Left ventricle myocardium superior (tissue), 1 donor: ENCODE data around the gene KCP. TPM values are rescaled to one million over a fixed set of nuclear protein-coding genes. Genes with fewer than 3 reads are reported as not detected.
A peak's percentile ranks its signal among the peaks of the same experiment; 100 is the strongest.
"Not testable (repeated sequence)": the region's sequence is repeated elsewhere in the genome, so short reads cannot be mapped to it uniquely, and the experiment has no call there.

ENCODE experiments used
- ATAC-seq: fragments of 200-7000 bp; cut with Tn5 transposase; one replicate; pipeline ENCODE4 v1.9.1; 2020; ENCODE audit warnings: mild to moderate bottlenecking, moderate library complexity
- DNase-seq: peaks from one replicate; pipeline ENCODE4 v3.0.0-alpha.2; 2020
- intact Hi-C: fragments of 100-400 bp; cut with micrococcal nuclease; formaldehyde crosslinking; loops from one replicate; pipeline ENCODE4 v1.11.0; 2022
- long read RNA-seq: library from polyadenylated mRNA; unstranded; transcript quantifications from one replicate; pipeline ENCODE4 v2.0.0, GENCODE V29; 2021
- total RNA-seq: library from RNA; stranded (reverse); fragmentation: NEBNext Ultra II Directional; extraction: Animal tissue kit (Norgen Biotek cat#: 25700); gene quantifications from one replicate; pipeline ENCODE4 v1.2.1, GENCODE V29; 2021
- donor health status: DM: no; HTN: yes; CAD: no; lungs with severe emphysema.

Gene KCP
- total RNA-seq = 0.12 TPM
- long read RNA-seq, partial matches to known transcripts = 0 of 6 reads
- long read RNA-seq, other reads (novel, unspliced or antisense) = 6 of 6 reads

GRCh38 chr7:128910569-128910945 is at the start of gene KCP:
Gene KCP (minus strand): TSS chr7:128910709. CDS start chr7:128910676, 33 bp downstream.
- peak; percentile 30 for DNase-seq
- ATAC-seq = no peak
- intact Hi-C loops = no loop called here

GRCh38 chr7:128959296-128959695 is 48.8 kb upstream of the KCP start:
- intact Hi-C loops = no loop called here
- ATAC-seq (no peak), DNase-seq (no peak)

- intact Hi-C loops = no loop called here
- no peak for ATAC-seq
- no peak for DNase-seq
Observed at GRCh38 chr7:128955981-128956380, 45.5 kb upstream of the KCP start.

GRCh38 chr7:128954830-128955802 is 44.6 kb upstream of the KCP start:
- ATAC-seq = no peak
- intact Hi-C loops = no loop called here
- no peak for DNase-seq

- ATAC-seq = no peak
Observed at GRCh38 chr7:128954150-128954549, 43.6 kb upstream of the KCP start.

GRCh38 chr7:128951296-128951695 is 40.8 kb upstream of the KCP start:
- DNase-seq (no peak), ATAC-seq (no peak)
- intact Hi-C loops = no loop called here

More at GRCh38 chr7:128954150-128954549, 43.6 kb upstream of the KCP start:
- intact Hi-C loops = no loop called here
- no peak for DNase-seq

- no peak for DNase-seq
- intact Hi-C loops = no loop called here
- ATAC-seq = peak; percentile 27
Observed at GRCh38 chr7:128948976-128949760, 38.7 kb upstream of the KCP start.

GRCh38 chr7:128948312-128948973 is 37.9 kb upstream of the KCP start:
- intact Hi-C loops = no loop called here
- ATAC-seq = no peak
- DNase-seq = no peak

GRCh38 chr7:128947854-128948253 is 37.3 kb upstream of the KCP start:
- ATAC-seq = no peak
- no peak for DNase-seq
- intact Hi-C loops = no loop called here

GRCh38 chr7:128946936-128947830 is 36.7 kb upstream of the KCP start:
- no peak for ATAC-seq
- intact Hi-C loops = no loop called here
- DNase-seq = no peak

GRCh38 chr7:128945668-128946366 is 35.3 kb upstream of the KCP start:
- ATAC-seq = no peak
- intact Hi-C loops = no loop called here
- no peak for DNase-seq

- intact Hi-C loops = no loop called here
- no peak for ATAC-seq
- no peak for DNase-seq
Observed at GRCh38 chr7:128944487-128945236, 34.2 kb upstream of the KCP start.

- DNase-seq, intact Hi-C loops, ATAC-seq: not testable (repeated sequence)
Observed at GRCh38 chr7:128943251-128943650, 32.7 kb upstream of the KCP start.

GRCh38 chr7:128941946-128942526 is 31.5 kb upstream of the KCP start:
- DNase-seq (no peak), ATAC-seq (no peak)
- intact Hi-C loops = no loop called here

GRCh38 chr7:128941323-128941890 is 30.9 kb upstream of the KCP start:
- ATAC-seq = no peak
- DNase-seq = no peak
- intact Hi-C loops = no loop called here

- ATAC-seq (peak; percentile 73), DNase-seq (peak; percentile 65)
- intact Hi-C loops = no loop called here
Observed at GRCh38 chr7:128940494-128941322, 30.2 kb upstream of the KCP start.
